HG02642 (cell line): Measurements from ENCODE around the gene ARPC2.

Experiments used
- ATAC-seq: cut with Tn5 transposase; IDR thresholded peaks from one replicate; pipeline ENCODE4 v1.9.1; 2021; ENCODE audit warnings: mild to moderate bottlenecking; ENCODE audit not compliant: unreplicated experiment, poor library complexity

Gene ARPC2

GRCh38 chr2:218284106-218284811, 67.3 kb downstream of the ARPC2 start:
- ATAC-seq, result no peak

GRCh38 chr2:218285604-218286003, 68.6 kb downstream of the ARPC2 start:
- ATAC-seq, result no peak

- peak; percentile 66 for ATAC-seq
Observed at GRCh38 chr2:218286570-218287459, 69.8 kb downstream of the ARPC2 start.

GRCh38 chr2:218289639-218290315, 72.8 kb downstream of the ARPC2 start:
- no peak for ATAC-seq

- ATAC-seq, result peak; percentile 55
Observed at GRCh38 chr2:218290316-218291261, 73.6 kb downstream of the ARPC2 start.

- no peak for ATAC-seq
Observed at GRCh38 chr2:218291318-218292047, 74.5 kb downstream of the ARPC2 start.

- ATAC-seq, result peak; percentile 76
Observed at GRCh38 chr2:218292048-218293014, 75.3 kb downstream of the ARPC2 start, which contains the start of gene TMBIM1. TSS of gene TMBIM1 (minus strand) at chr2:218292503. CDS start at chr2:218282141, 10,362 bp downstream.

GRCh38 chr2:218293715-218294429, 76.9 kb downstream of the ARPC2 start:
- ATAC-seq, result no peak

GRCh38 chr2:218294430-218295022, 77.5 kb downstream of the ARPC2 start:
- ATAC-seq, result no peak

GRCh38 chr2:218295029-218295428, 78.0 kb downstream of the ARPC2 start:
- ATAC-seq, result no peak

- no peak for ATAC-seq
Observed at GRCh38 chr2:218296200-218296599, 79.2 kb downstream of the ARPC2 start.

GRCh38 chr2:218296847-218297246, 79.9 kb downstream of the ARPC2 start:
- no peak for ATAC-seq

GRCh38 chr2:218298314-218298875, 81.4 kb downstream of the ARPC2 start:
- no peak for ATAC-seq

- ATAC-seq, result no peak
Observed at GRCh38 chr2:218300141-218300540, 83.2 kb downstream of the ARPC2 start.

GRCh38 chr2:218301176-218301819, 84.3 kb downstream of the ARPC2 start:
- peak; percentile 86 for ATAC-seq
